Measurements from ENCODE around the gene GYPE.
"Not testable (repeated sequence)": the region's sequence is repeated elsewhere in the genome, so short reads cannot be mapped to it uniquely, and the experiment has no call there.

GYPE gene

GRCh38 chr4:143905440-143905839, at the start of gene GYPE:
Gene GYPE, minus strand, starts transcription at chr4:143905559. Its CDS starts 52 bp downstream, at chr4:143905507.
- H3K27me3 Mint-ChIP-seq (ENCODE audit: low read depth, poor library complexity); H3K4me1 Mint-ChIP-seq; H3K4me3 Mint-ChIP-seq; H3K9me3 Mint-ChIP-seq; H3K36me3 Mint-ChIP-seq (ENCODE audit: low read depth); DNase-seq; H3K27ac Mint-ChIP-seq: not testable (repeated sequence)

- H3K27me3 Mint-ChIP-seq (ENCODE audit: low read depth, poor library complexity); DNase-seq; H3K36me3 Mint-ChIP-seq (ENCODE audit: low read depth); H3K4me3 Mint-ChIP-seq; H3K4me1 Mint-ChIP-seq; H3K27ac Mint-ChIP-seq: not testable (repeated sequence)
- H3K9me3 Mint-ChIP-seq = peaks cover 26% of the 10 kb centered on the region
Measured at GRCh38 chr4:143951458-143951972, 46.2 kb upstream of the GYPE start.

- H3K4me1 Mint-ChIP-seq; H3K4me3 Mint-ChIP-seq; H3K27me3 Mint-ChIP-seq (ENCODE audit: low read depth, poor library complexity); H3K27ac Mint-ChIP-seq; H3K36me3 Mint-ChIP-seq (ENCODE audit: low read depth); DNase-seq: not testable (repeated sequence)
- H3K9me3 Mint-ChIP-seq = peaks cover 26% of the 10 kb centered on the region
Measured at GRCh38 chr4:143950967-143951366, 45.6 kb upstream of the GYPE start.

- H3K4me3 Mint-ChIP-seq = not testable (repeated sequence)
Measured at GRCh38 chr4:143950185-143950584, 44.8 kb upstream of the GYPE start.

GRCh38 chr4:143947493-143947892, 42.1 kb upstream of the GYPE start:
- not testable (repeated sequence) for H3K27me3 Mint-ChIP-seq (ENCODE audit: low read depth, poor library complexity); DNase-seq; H3K27ac Mint-ChIP-seq; H3K4me1 Mint-ChIP-seq; H3K36me3 Mint-ChIP-seq (ENCODE audit: low read depth); H3K4me3 Mint-ChIP-seq
- peaks cover 18% of the 10 kb centered on the region for H3K9me3 Mint-ChIP-seq

More at GRCh38 chr4:143950185-143950584, 44.8 kb upstream of the GYPE start:
- not testable (repeated sequence) for H3K27me3 Mint-ChIP-seq (ENCODE audit: low read depth, poor library complexity); H3K36me3 Mint-ChIP-seq (ENCODE audit: low read depth); H3K4me1 Mint-ChIP-seq; DNase-seq; H3K27ac Mint-ChIP-seq
- H3K9me3 Mint-ChIP-seq = peaks cover 26% of the 10 kb centered on the region

GRCh38 chr4:143940708-143941107, 35.3 kb upstream of the GYPE start:
- H3K27ac Mint-ChIP-seq; H3K4me1 Mint-ChIP-seq; H3K9me3 Mint-ChIP-seq; H3K27me3 Mint-ChIP-seq (ENCODE audit: low read depth, poor library complexity); H3K36me3 Mint-ChIP-seq (ENCODE audit: low read depth); H3K4me3 Mint-ChIP-seq; DNase-seq: not testable (repeated sequence)

GRCh38 chr4:143939528-143939927, 34.2 kb upstream of the GYPE start:
- Mint-ChIP-seq H3K27ac (no peak overlapping the region), H3K36me3 (ENCODE audit: low read depth) (no peaks in the 10 kb centered on the region), H3K27me3 (ENCODE audit: low read depth, poor library complexity) (peaks cover 2% of the 10 kb centered on the region), H3K4me3 (no peak overlapping the region), H3K9me3 (no peaks in the 10 kb centered on the region), H3K4me1 (peaks cover 2% of the 10 kb centered on the region)
- no peak for DNase-seq
- TF ChIP-seq CTCF (IDR thresholded peaks at IDR 0.05) = no peak

- not testable (repeated sequence) for DNase-seq; H3K36me3 Mint-ChIP-seq (ENCODE audit: low read depth); H3K4me1 Mint-ChIP-seq; H3K9me3 Mint-ChIP-seq; H3K27me3 Mint-ChIP-seq (ENCODE audit: low read depth, poor library complexity); H3K4me3 Mint-ChIP-seq; H3K27ac Mint-ChIP-seq
Measured at GRCh38 chr4:143938890-143939289, 33.5 kb upstream of the GYPE start.

GRCh38 chr4:143921181-143921580, 15.8 kb upstream of the GYPE start:
- DNase-seq = no peak
- Mint-ChIP-seq H3K36me3 (ENCODE audit: low read depth) (no peaks in the 10 kb centered on the region), H3K27ac (no peak overlapping the region), H3K4me1 (no peaks in the 10 kb centered on the region), H3K9me3 (peaks cover 6% of the 10 kb centered on the region), H3K27me3 (ENCODE audit: low read depth, poor library complexity) (peaks cover 3% of the 10 kb centered on the region), H3K4me3 (no peak overlapping the region)
- TF ChIP-seq CTCF (IDR thresholded peaks at IDR 0.05) = no peak

- H3K4me1 Mint-ChIP-seq; DNase-seq; H3K27me3 Mint-ChIP-seq (ENCODE audit: low read depth, poor library complexity); H3K4me3 Mint-ChIP-seq; H3K36me3 Mint-ChIP-seq (ENCODE audit: low read depth); H3K27ac Mint-ChIP-seq; H3K9me3 Mint-ChIP-seq: not testable (repeated sequence)
Measured at GRCh38 chr4:143916485-143916884, 11.1 kb upstream of the GYPE start.

- DNase-seq; H3K4me1 Mint-ChIP-seq; H3K27me3 Mint-ChIP-seq (ENCODE audit: low read depth, poor library complexity); H3K36me3 Mint-ChIP-seq (ENCODE audit: low read depth); H3K9me3 Mint-ChIP-seq; H3K27ac Mint-ChIP-seq; H3K4me3 Mint-ChIP-seq: not testable (repeated sequence)
Measured at GRCh38 chr4:143912478-143912877, 7.1 kb upstream of the GYPE start.

GRCh38 chr4:143911528-143912417, 6.4 kb upstream of the GYPE start:
- H3K36me3 Mint-ChIP-seq (ENCODE audit: low read depth); H3K4me1 Mint-ChIP-seq; H3K9me3 Mint-ChIP-seq; H3K27me3 Mint-ChIP-seq (ENCODE audit: low read depth, poor library complexity); H3K27ac Mint-ChIP-seq; DNase-seq; H3K4me3 Mint-ChIP-seq: not testable (repeated sequence)

GRCh38 chr4:143910906-143911305, 5.5 kb upstream of the GYPE start:
- not testable (repeated sequence) for H3K9me3 Mint-ChIP-seq; H3K4me3 Mint-ChIP-seq; H3K27me3 Mint-ChIP-seq (ENCODE audit: low read depth, poor library complexity); H3K36me3 Mint-ChIP-seq (ENCODE audit: low read depth); H3K27ac Mint-ChIP-seq; H3K4me1 Mint-ChIP-seq; DNase-seq
